Thymus (tissue), 2 donors: ENCODE data around the gene ARCN1. TPM values are rescaled to one million over a fixed set of nuclear protein-coding genes. Genes with fewer than 3 reads are reported as not detected.

ENCODE experiments used
- polyA plus RNA-seq: library from polyadenylated mRNA; stranded (reverse); fragments of 200-250 nt; gene quantifications from one replicate; pipeline ENCODE4 v1.2.3, GENCODE V29; 2013
- total RNA-seq: library from RNA; stranded (reverse); fragments of 120-200 nt; gene quantifications from one replicate; pipeline ENCODE4 v1.2.4, GENCODE V29; 2013
- donor health status: healthy.

ARCN1 gene
- total and polyA plus RNA-seq, 2 donors = 61.4 to 75.9 TPM

Other genes starting within 250 kb of the ARCN1 start
- gene CD3D, start 229.7 kb upstream of the ARCN1 start, total RNA-seq = 1,261 TPM
- gene CD3D, start 229.7 kb upstream of the ARCN1 start, polyA plus RNA-seq = 501 TPM
- gene CD3G, start 228.1 kb upstream of the ARCN1 start, total RNA-seq = 227 TPM
- gene CD3G, start 228.1 kb upstream of the ARCN1 start, polyA plus RNA-seq = 32.0 TPM
- gene UBE4A, start 212.8 kb upstream of the ARCN1 start, total RNA-seq = 22.2 TPM
- gene UBE4A, start 212.8 kb upstream of the ARCN1 start, polyA plus RNA-seq = 40.6 TPM
- 452 TPM for gene ATP5MG, start 170.8 kb upstream of the ARCN1 start, total RNA-seq
- gene ATP5MG, start 170.8 kb upstream of the ARCN1 start, polyA plus RNA-seq = 371 TPM
- 17.7 TPM for gene KMT2A, start 135.9 kb upstream of the ARCN1 start, total RNA-seq
- 11.4 TPM for gene KMT2A, start 135.9 kb upstream of the ARCN1 start, polyA plus RNA-seq
- gene TTC36, start 44.9 kb upstream of the ARCN1 start, total RNA-seq = 0.19 TPM
- gene TTC36, start 44.9 kb upstream of the ARCN1 start, polyA plus RNA-seq = not detected
- gene TMEM25, start 41.2 kb upstream of the ARCN1 start, total RNA-seq = 4.2 TPM
- 11.0 TPM for gene TMEM25, start 41.2 kb upstream of the ARCN1 start, polyA plus RNA-seq
- 21.0 TPM for gene IFT46, start 6.5 kb upstream of the ARCN1 start, total RNA-seq
- 29.2 TPM for gene IFT46, start 6.5 kb upstream of the ARCN1 start, polyA plus RNA-seq
- 4.0 TPM for gene PHLDB1, start 35.2 kb downstream of the ARCN1 start, total RNA-seq
- gene PHLDB1, start 35.2 kb downstream of the ARCN1 start, polyA plus RNA-seq = 14.0 TPM
- gene TREH, start 107.2 kb downstream of the ARCN1 start, total RNA-seq = not detected
- gene TREH, start 107.2 kb downstream of the ARCN1 start, polyA plus RNA-seq = 0.39 TPM
- 71.1 TPM for gene DDX6, start 218.8 kb downstream of the ARCN1 start, total RNA-seq
- gene DDX6, start 218.8 kb downstream of the ARCN1 start, polyA plus RNA-seq = 54.4 TPM